ENCODE data around the gene PCDH9.
A peak's percentile ranks its signal among the peaks of the same experiment; 100 is the strongest.

The PCDH9 gene

DNA sequence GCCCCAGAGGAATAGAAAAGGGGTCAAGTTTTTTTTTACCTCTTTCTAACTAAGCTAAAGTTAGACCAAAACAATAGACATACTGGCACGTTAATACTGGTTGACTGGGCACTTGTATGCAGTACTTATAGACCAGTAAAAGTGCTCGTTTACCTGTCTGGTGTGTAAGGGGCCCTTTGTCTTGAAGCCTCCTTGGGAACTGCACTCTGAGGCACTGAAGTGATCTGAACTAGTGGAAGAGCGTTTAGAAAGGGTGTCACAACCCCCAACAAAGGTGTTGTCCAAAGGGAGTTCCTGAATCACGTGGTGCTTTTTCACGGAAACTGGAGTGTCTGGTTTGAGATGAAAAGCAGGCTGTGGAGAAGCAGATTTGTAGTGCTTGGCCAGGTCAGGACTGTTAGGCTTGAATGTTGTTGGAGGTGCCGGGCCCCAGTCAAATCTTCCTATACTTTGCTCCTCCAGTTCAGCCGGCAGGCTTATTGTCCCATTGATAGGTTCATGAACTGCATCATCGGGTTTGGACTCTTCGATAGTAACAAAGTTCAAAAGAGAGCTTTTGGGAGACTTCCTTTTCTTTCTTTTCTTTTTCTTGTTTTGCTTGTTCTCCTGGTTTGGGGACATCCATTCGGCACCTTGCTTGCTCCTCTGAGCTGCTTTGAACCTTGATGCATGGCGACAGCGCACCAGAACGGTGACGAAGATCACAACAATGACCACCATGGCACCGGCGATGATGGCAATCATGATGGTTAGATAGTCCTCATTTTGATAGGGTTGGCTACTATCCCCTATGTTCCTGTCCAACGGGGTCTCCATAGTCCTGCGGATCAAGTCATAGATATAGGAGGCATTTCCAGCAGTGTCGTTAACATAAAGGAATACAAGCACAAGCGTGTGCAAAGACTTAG lies 4.6 kb downstream of the PCDH9 start:
- TF ChIP-seq, protein P1, sequence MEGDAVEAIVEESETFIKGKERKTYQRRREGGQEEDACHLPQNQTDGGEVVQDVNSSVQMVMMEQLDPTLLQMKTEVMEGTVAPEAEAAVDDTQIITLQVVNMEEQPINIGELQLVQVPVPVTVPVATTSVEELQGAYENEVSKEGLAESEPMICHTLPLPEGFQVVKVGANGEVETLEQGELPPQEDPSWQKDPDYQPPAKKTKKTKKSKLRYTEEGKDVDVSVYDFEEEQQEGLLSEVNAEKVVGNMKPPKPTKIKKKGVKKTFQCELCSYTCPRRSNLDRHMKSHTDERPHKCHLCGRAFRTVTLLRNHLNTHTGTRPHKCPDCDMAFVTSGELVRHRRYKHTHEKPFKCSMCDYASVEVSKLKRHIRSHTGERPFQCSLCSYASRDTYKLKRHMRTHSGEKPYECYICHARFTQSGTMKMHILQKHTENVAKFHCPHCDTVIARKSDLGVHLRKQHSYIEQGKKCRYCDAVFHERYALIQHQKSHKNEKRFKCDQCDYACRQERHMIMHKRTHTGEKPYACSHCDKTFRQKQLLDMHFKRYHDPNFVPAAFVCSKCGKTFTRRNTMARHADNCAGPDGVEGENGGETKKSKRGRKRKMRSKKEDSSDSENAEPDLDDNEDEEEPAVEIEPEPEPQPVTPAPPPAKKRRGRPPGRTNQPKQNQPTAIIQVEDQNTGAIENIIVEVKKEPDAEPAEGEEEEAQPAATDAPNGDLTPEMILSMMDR (IDR thresholded peaks at IDR 0.05; ENCODE audit: low read depth, low read length) = no peak
- TF ChIP-seq EZH2phosphoT487 (IDR thresholded peaks at IDR 0.05; ENCODE audit: low read depth) = no peak
- Histone ChIP-seq H3K36me3 (replicated peaks; ENCODE audit: low read depth, low read length) (no peaks in the 10 kb centered on the region), H3K4me3 (ENCODE audit: low read length) (no peak overlapping the region), H3K4me2 (ENCODE audit: low read length) (0 out of 2 replicates have a peak overlapping the region, but pooled peaks have one; percentile 5), H4K20me1 (ENCODE audit: insufficient read depth, low read length) (no peaks in the 10 kb centered on the region), H2AFZ (ENCODE audit: low read depth, low read length) (no peak overlapping the region), H3K9me3 (ENCODE audit: insufficient read depth, low read length) (no peaks in the 10 kb centered on the region), H3K79me2 (ENCODE audit: low read length) (no peaks in the 10 kb centered on the region), H3K4me1 (ENCODE audit: low read length) (peaks cover 45% of the 10 kb centered on the region), H3K9ac (ENCODE audit: low read length) (no peak overlapping the region), H3K27me3 (ENCODE audit: low read depth, low read length) (peaks cover 20% of the 10 kb centered on the region), H3K27ac (ENCODE audit: low read length) (no peak overlapping the region)

DNA sequence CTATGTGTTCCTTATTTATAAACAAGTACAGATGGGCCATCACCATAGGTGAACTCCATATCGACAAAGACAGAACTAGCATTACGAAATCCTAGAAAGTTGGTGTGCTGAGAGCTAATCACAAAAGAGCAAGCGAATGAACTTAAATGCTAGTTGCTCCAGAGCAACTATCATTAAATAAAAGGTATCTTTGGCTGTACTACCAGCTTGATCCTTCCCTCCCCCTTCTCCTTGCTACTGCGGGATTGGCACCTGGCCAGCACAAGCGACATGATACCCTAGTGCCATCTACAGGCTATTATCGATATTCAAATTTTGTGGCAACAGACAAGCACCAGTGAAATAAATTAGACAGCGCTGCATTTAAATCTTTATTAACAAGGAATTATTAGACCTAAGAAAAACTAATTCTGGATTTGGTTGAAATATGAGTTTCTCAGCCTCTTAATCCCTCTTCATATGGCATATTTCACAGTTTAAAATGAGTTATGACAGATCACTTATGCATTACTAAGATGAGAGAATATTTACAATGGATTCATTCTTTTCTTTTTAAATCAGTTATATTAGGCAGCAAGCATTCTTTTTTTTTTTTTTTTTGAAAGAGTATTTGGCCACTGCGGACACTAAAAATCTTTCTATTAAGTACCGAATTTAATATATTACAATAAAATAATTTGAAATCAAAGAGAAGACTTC lies 5.8 kb downstream of the PCDH9 start:
- Histone ChIP-seq H3K4me1 (ENCODE audit: low read length) (peaks cover 40% of the 10 kb centered on the region), H3K36me3 (replicated peaks; ENCODE audit: low read depth, low read length) (no peaks in the 10 kb centered on the region), H3K9ac (ENCODE audit: low read length) (peak overlapping the region; percentile 10; the same call in 1 of the 2 replicates), H3K4me3 (ENCODE audit: low read length) (peak overlapping the region; percentile 57), H3K27me3 (ENCODE audit: low read depth, low read length) (peaks cover 20% of the 10 kb centered on the region), H3K79me2 (ENCODE audit: low read length) (no peaks in the 10 kb centered on the region), H2AFZ (ENCODE audit: low read depth, low read length) (peak overlapping the region; percentile 22; the same call in 1 of the 2 replicates), H3K4me2 (ENCODE audit: low read length) (peak overlapping the region; percentile 66), H4K20me1 (ENCODE audit: insufficient read depth, low read length) (no peaks in the 10 kb centered on the region), H3K27ac (ENCODE audit: low read length) (no peak overlapping the region), H3K9me3 (ENCODE audit: insufficient read depth, low read length) (no peaks in the 10 kb centered on the region)
- TF ChIP-seq, protein P1 (IDR thresholded peaks at IDR 0.05; ENCODE audit: low read depth, low read length) = peak; percentile 80
- no peak for TF ChIP-seq EZH2phosphoT487 (IDR thresholded peaks at IDR 0.05; ENCODE audit: low read depth)

DNA sequence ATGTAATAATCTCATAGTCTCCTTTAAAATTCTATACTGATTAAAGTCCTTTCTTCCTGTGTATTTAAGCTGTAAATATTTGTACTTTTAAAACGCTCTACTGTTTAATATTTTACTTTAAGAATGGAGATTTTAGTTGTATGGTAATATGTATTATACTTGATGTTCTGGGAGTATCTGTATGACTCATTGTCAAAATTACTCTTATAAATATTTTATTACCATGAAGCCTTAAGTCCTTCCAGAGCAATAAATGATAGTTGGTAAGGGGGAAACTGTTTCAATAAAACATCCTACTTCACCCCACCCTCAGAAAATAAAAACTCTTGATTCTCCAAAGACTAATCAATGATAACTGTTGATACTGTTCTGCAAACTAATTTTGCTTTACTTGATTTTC lies 6.4 kb downstream of the PCDH9 start:
- Histone ChIP-seq H3K79me2 (ENCODE audit: low read length) (no peaks in the 10 kb centered on the region), H3K27me3 (ENCODE audit: low read depth, low read length) (peaks cover 15% of the 10 kb centered on the region), H4K20me1 (ENCODE audit: insufficient read depth, low read length) (no peaks in the 10 kb centered on the region), H3K4me3 (ENCODE audit: low read length) (peak overlapping the region; percentile 57), H3K9ac (ENCODE audit: low read length) (peak overlapping the region; percentile 10; the same call in 1 of the 2 replicates), H2AFZ (ENCODE audit: low read depth, low read length) (peak overlapping the region; percentile 22; the same call in 1 of the 2 replicates), H3K36me3 (replicated peaks; ENCODE audit: low read depth, low read length) (no peaks in the 10 kb centered on the region), H3K27ac (ENCODE audit: low read length) (no peak overlapping the region), H3K4me1 (ENCODE audit: low read length) (peaks cover 35% of the 10 kb centered on the region), H3K9me3 (ENCODE audit: insufficient read depth, low read length) (no peaks in the 10 kb centered on the region), H3K4me2 (ENCODE audit: low read length) (peak overlapping the region; percentile 66)
- TF ChIP-seq, protein P1 (IDR thresholded peaks at IDR 0.05; ENCODE audit: low read depth, low read length) = no peak
- no peak for TF ChIP-seq EZH2phosphoT487 (IDR thresholded peaks at IDR 0.05; ENCODE audit: low read depth)

DNA sequence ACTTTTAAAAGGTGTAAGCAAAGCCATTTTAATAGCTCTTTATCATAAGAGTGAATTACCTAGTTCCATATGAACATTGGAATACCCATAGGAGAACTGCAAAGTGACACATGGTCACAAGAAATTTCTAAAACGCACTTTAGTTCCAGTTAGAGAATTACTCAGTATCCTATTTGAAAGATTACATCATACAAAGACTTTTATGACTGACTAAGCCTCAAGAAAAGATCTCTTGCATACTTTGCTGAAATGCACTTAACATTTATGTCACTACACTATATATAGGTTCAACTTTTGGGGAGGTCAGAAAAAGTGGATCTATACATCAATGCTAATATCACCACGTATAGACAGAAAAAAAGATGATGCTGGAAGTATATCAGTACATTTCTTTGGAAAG lies 7.1 kb downstream of the PCDH9 start:
- Histone ChIP-seq H3K79me2 (ENCODE audit: low read length) (no peaks in the 10 kb centered on the region), H3K36me3 (replicated peaks; ENCODE audit: low read depth, low read length) (no peaks in the 10 kb centered on the region), H3K4me2 (ENCODE audit: low read length) (peak overlapping the region; percentile 15), H3K27ac (ENCODE audit: low read length) (no peak overlapping the region), H3K9me3 (ENCODE audit: insufficient read depth, low read length) (no peaks in the 10 kb centered on the region), H3K4me3 (ENCODE audit: low read length) (no peak overlapping the region), H3K4me1 (ENCODE audit: low read length) (peaks cover 32% of the 10 kb centered on the region), H4K20me1 (ENCODE audit: insufficient read depth, low read length) (no peaks in the 10 kb centered on the region), H3K9ac (ENCODE audit: low read length) (no peak overlapping the region), H3K27me3 (ENCODE audit: low read depth, low read length) (peaks cover 7% of the 10 kb centered on the region; the same call in 1 of the 2 replicates), H2AFZ (ENCODE audit: low read depth, low read length) (peak overlapping the region; percentile 27; the same call in 1 of the 2 replicates)
- TF ChIP-seq, protein P1 (IDR thresholded peaks at IDR 0.05; ENCODE audit: low read depth, low read length) = no peak
- no peak for TF ChIP-seq EZH2phosphoT487 (IDR thresholded peaks at IDR 0.05; ENCODE audit: low read depth)

Data from OCI-LY3 (cell line).